HepG2 (cell line): ENCODE data around the gene G6PC3. TPM values are rescaled to one million over a fixed set of nuclear protein-coding genes. Genes with fewer than 3 reads are reported as not detected.

Experiments
- DPF2 ChIP-seq: sonication (generic); formaldehyde crosslinking; IDR thresholded peaks from 2 replicates; pipeline ENCODE4 v1.4.0; 2020; ENCODE audit warnings: mild to moderate bottlenecking, low read depth, missing genetic modification reagents, borderline replicate concordance
- EP300 ChIP-seq, 3 experiments: sonication (generic) in 1 of 3; formaldehyde crosslinking in 1 of 3; IDR thresholded peaks; 2 replicates each; pipeline versions ENCODE4 v1.5.1 to v1.6.1; 2011 to 2020; ENCODE audit warnings: low read depth in 2 of 3, low read length in 2 of 3, borderline replicate concordance in 1 of 3, improper control_type of control experiment in 1 of 3, mild to moderate bottlenecking in 1 of 3, missing genetic modification reagents in 1 of 3, moderate library complexity in 1 of 3
- ESRRA ChIP-seq: sonication (generic); formaldehyde crosslinking; IDR thresholded peaks from 2 replicates; pipeline ENCODE4 v1.5.1; 2020; ENCODE audit warnings: mild to moderate bottlenecking, low read depth, missing genetic modification reagents
- GATA4 ChIP-seq: sonication (generic); IDR thresholded peaks from 2 replicates; pipeline ENCODE4 v1.6.1; 2016; ENCODE audit warnings: antibody characterized with exemption, low read depth, borderline replicate concordance
- HNRNPLL ChIP-seq: fragments of 200-400 bp; formaldehyde crosslinking; IDR thresholded peaks from 2 replicates; pipeline ENCODE4 v1.6.1; 2017; ENCODE audit warnings: mild to moderate bottlenecking, low read depth, low read length; ENCODE audit not compliant: poor library complexity, severe bottlenecking
- MZF1 ChIP-seq: sonication (generic); formaldehyde crosslinking; IDR thresholded peaks from 2 replicates; pipeline ENCODE4 v1.8.1; 2023; ENCODE audit warnings: mild to moderate bottlenecking, missing genetic modification reagents, borderline replicate concordance
- NAIF1 ChIP-seq: sonication (generic); formaldehyde crosslinking; IDR thresholded peaks from 2 replicates; pipeline ENCODE4 v1.5.0; 2020; ENCODE audit warnings: mild to moderate bottlenecking, missing genetic modification reagents, borderline replicate concordance
- RAD21 ChIP-seq: fragments of 450-650 bp; formaldehyde crosslinking; IDR thresholded peaks from 2 replicates; pipeline ENCODE4 v1.5.0; 2020; ENCODE audit warnings: mild to moderate bottlenecking
- RFX5 ChIP-seq: IDR thresholded peaks from 2 replicates; pipeline ENCODE4 v1.6.1; 2011; ENCODE audit warnings: low read depth, low read length, improper control_type of control experiment
- SP1 ChIP-seq, 2 experiments: fragments of 450-650 bp in 1 of 2; sonication (generic) in 1 of 2; formaldehyde crosslinking in 1 of 2; IDR thresholded peaks; 2 replicates each; pipeline versions ENCODE4 v1.4.0 to v1.6.1; 2016 to 2020; ENCODE audit warnings: missing genetic modification reagents in 1 of 2
- SRY ChIP-seq: sonication (generic); formaldehyde crosslinking; IDR thresholded peaks from 2 replicates; pipeline ENCODE4 v1.8.0; 2022; ENCODE audit warnings: mild to moderate bottlenecking, missing genetic modification reagents
- ZNF101 ChIP-seq: sonication (generic); formaldehyde crosslinking; IDR thresholded peaks from 2 replicates; pipeline ENCODE4 v1.4.0; 2020; ENCODE audit warnings: mild to moderate bottlenecking, low read depth, missing genetic modification reagents, borderline replicate concordance
- ZNF432 ChIP-seq: sonication (generic); formaldehyde crosslinking; IDR thresholded peaks from 2 replicates; pipeline ENCODE4 v1.5.0; 2020; ENCODE audit warnings: missing genetic modification reagents, mild to moderate bottlenecking, borderline replicate concordance
- ZNF484 ChIP-seq: sonication (generic); formaldehyde crosslinking; IDR thresholded peaks from 2 replicates; pipeline ENCODE4 v1.5.1; 2020; ENCODE audit warnings: mild to moderate bottlenecking, low read depth, missing genetic modification reagents, borderline replicate concordance
- ZNF782 ChIP-seq: sonication (generic); formaldehyde crosslinking; IDR thresholded peaks from 2 replicates; pipeline ENCODE4 v1.4.0; 2020; ENCODE audit warnings: missing genetic modification reagents, mild to moderate bottlenecking, borderline replicate concordance
- ZZZ3 ChIP-seq: sonication (generic); formaldehyde crosslinking; IDR thresholded peaks from 2 replicates; pipeline ENCODE4 v1.4.0; 2020; ENCODE audit warnings: missing genetic modification reagents, mild to moderate bottlenecking, borderline replicate concordance
- polyA plus RNA-seq, 8 experiments: library from polyadenylated mRNA; depleted of rRNA in 3 of 8; stranded (reverse) in 7 of 8; unstranded in 1 of 8; fragments of >200 nt; fragmentation: Illumina TruSeq in 4 of 8; extraction: Trizol in 4 of 8; gene quantifications; 2 replicates each; pipeline versions ENCODE4 v1.2.1 to v1.2.3, GENCODE V29; 2011 to 2016; ENCODE audit warnings: low read depth in 4 of 8, missing spikeins in 1 of 8, mixed read lengths in 1 of 8; ENCODE audit not compliant: insufficient read depth in 1 of 8
- total RNA-seq, 5 experiments: library from RNA; depleted of rRNA; stranded (reverse); fragments of >200 nt; fragmentation: Illumina TruSeq; extraction: Trizol; gene quantifications; 2 replicates each; pipeline ENCODE4 v1.2.3, GENCODE V29; 2016; ENCODE audit warnings: low read depth in 1 of 5
- TF ChIP-seq, protein P1 (sequence below): sonication (generic); formaldehyde crosslinking; IDR thresholded peaks from 2 replicates; pipeline ENCODE4 v1.4.0; 2020; ENCODE audit warnings: low read depth, mild to moderate bottlenecking, missing genetic modification reagents
- TF ChIP-seq, protein P2 (sequence below): sonication (generic); formaldehyde crosslinking; IDR thresholded peaks from 2 replicates; pipeline ENCODE4 v1.9.0; 2022; ENCODE audit warnings: missing genetic modification reagents, mild to moderate bottlenecking, borderline replicate concordance
- TF ChIP-seq, protein P3 (sequence below), 2 experiments: sonication (generic) in 1 of 2; formaldehyde crosslinking in 1 of 2; IDR thresholded peaks; 2 replicates each; pipeline versions ENCODE4 v1.4.0 to v1.6.1; 2016 to 2020; ENCODE audit warnings: borderline replicate concordance in 1 of 2, low read depth in 1 of 2, mild to moderate bottlenecking in 1 of 2, missing genetic modification reagents in 1 of 2

G6PC3 gene
- total and polyA plus RNA-seq, 2 of the 13 experiments (the other 11 are each of a cell fraction or from before 2014, with no cell fraction given): 38.5 to 75.8 TPM

DNA sequence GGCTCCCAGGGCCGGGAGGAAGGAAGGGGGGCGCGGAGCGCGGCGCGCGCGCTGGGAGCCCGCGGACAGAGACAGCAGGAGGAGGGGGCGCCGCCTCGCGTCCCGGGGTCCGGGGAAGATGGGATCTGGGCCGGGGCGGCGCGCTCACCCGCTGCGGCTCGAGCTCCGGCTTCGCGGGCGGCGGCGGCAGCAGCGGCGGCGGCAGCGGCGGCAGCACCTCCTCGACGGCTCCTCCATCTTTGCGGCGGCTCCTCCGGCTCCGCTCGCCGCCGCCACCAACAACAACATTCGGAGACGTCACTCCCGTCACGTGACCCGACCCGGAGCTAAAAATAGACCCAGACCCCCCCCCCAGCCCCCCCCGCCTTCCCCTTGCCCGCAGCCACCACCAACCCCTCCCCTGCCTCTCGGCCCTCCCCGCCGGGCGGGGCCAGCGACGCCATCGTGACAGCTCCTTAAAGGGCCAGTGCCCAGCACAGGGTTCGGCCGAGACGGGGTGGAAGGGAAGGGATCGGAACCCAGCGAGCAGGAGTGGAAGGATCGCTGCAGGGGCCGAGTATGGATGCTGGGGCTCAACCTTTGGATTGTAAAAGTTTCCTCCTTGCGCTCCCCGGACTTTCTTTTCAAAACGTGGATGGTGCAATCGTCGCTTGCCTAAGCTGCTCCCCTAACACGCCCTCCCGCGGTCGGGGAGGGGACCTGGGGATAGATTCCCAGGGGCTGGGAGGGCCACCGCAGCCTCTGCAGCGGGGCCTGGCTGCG lies 53.0 kb downstream of the G6PC3 start, which contains the start of gene HDAC5 (continued):
- TF ChIP-seq ZZZ3 (CRISPR knock-in tag) (no peak; the same call in 1 of the 2 replicates), ZNF484 (CRISPR knock-in tag) (no peak), EP300 (IDR thresholded peaks at IDR 0.05; ENCODE audit: low read depth in 2 of 2, low read length in 2 of 2) (peak; percentile 32 to 51; a peak in 2 of 4 replicates), EP300 (CRISPR knock-in tag; IDR thresholded peaks at IDR 0.05; ENCODE audit: borderline replicate concordance) (peak; percentile 30; the same call in 1 of the 2 replicates), RAD21 (peak; percentile 89), HNRNPLL (no peak), ZNF782 (peak; percentile 67; the same call in 1 of the 2 replicates), ZNF432 (CRISPR knock-in tag) (no peak), SP1 (IDR thresholded peaks at IDR 0.05) (no peak), SP1 (CRISPR knock-in tag; IDR thresholded peaks at IDR 0.05) (peak; percentile 80), RFX5 (no peak), SRY (no peak), ZNF101 (CRISPR knock-in tag) (no peak), DPF2 (CRISPR knock-in tag) (peak; percentile 45; the same call in 1 of the 2 replicates), GATA4 (peak; percentile 48; the same call in 1 of the 2 replicates), NAIF1 (no peak), MZF1 (CRISPR knock-in tag) (no peak), ESRRA (CRISPR knock-in tag) (peak; percentile 30; the same call in 1 of the 2 replicates)
- TF ChIP-seq, protein P1, sequence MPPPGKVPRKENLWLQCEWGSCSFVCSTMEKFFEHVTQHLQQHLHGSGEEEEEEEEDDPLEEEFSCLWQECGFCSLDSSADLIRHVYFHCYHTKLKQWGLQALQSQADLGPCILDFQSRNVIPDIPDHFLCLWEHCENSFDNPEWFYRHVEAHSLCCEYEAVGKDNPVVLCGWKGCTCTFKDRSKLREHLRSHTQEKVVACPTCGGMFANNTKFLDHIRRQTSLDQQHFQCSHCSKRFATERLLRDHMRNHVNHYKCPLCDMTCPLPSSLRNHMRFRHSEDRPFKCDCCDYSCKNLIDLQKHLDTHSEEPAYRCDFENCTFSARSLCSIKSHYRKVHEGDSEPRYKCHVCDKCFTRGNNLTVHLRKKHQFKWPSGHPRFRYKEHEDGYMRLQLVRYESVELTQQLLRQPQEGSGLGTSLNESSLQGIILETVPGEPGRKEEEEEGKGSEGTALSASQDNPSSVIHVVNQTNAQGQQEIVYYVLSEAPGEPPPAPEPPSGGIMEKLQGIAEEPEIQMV (CRISPR knock-in tag): peak; percentile 67; the same call in 1 of the 2 replicates
- TF ChIP-seq, protein P2, sequence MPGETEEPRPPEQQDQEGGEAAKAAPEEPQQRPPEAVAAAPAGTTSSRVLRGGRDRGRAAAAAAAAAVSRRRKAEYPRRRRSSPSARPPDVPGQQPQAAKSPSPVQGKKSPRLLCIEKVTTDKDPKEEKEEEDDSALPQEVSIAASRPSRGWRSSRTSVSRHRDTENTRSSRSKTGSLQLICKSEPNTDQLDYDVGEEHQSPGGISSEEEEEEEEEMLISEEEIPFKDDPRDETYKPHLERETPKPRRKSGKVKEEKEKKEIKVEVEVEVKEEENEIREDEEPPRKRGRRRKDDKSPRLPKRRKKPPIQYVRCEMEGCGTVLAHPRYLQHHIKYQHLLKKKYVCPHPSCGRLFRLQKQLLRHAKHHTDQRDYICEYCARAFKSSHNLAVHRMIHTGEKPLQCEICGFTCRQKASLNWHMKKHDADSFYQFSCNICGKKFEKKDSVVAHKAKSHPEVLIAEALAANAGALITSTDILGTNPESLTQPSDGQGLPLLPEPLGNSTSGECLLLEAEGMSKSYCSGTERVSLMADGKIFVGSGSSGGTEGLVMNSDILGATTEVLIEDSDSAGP (CRISPR knock-in tag): peak; percentile 99
- TF ChIP-seq, protein P3, sequence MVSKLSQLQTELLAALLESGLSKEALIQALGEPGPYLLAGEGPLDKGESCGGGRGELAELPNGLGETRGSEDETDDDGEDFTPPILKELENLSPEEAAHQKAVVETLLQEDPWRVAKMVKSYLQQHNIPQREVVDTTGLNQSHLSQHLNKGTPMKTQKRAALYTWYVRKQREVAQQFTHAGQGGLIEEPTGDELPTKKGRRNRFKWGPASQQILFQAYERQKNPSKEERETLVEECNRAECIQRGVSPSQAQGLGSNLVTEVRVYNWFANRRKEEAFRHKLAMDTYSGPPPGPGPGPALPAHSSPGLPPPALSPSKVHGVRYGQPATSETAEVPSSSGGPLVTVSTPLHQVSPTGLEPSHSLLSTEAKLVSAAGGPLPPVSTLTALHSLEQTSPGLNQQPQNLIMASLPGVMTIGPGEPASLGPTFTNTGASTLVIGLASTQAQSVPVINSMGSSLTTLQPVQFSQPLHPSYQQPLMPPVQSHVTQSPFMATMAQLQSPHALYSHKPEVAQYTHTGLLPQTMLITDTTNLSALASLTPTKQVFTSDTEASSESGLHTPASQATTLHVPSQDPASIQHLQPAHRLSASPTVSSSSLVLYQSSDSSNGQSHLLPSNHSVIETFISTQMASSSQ (IDR thresholded peaks at IDR 0.05; ENCODE audit: low read depth): no peak
- TF ChIP-seq, protein P3 (CRISPR knock-in tag; IDR thresholded peaks at IDR 0.05; ENCODE audit: borderline replicate concordance): peak; percentile 43; the same call in 1 of the 2 replicates
